Heart right ventricle (tissue), 16 donors: Measurements from ENCODE around the gene PIGN. TPM values are rescaled to one million over a fixed set of nuclear protein-coding genes. Genes with fewer than 3 reads are reported as not detected.

ENCODE experiments used
- ATAC-seq, 8 donors: fragments of 200-7000 bp; cut with Tn5 transposase; one replicate each; pipeline ENCODE4 v1.9.1; 2020; ENCODE audit warnings: mild to moderate bottlenecking in 8 of 8, moderate library complexity in 8 of 8, moderate number of reproducible peaks in 1 of 8
- DNase-seq, 2 donors: peaks; one replicate each; pipeline ENCODE4 v3.0.0-alpha.2; 2020
- H3K27ac ChIP-seq, 10 donors: fragments of 200-600 bp; sonication (generic) in 2 of 10; one replicate each; pipeline versions ENCODE4 v1.5.0 to v1.8.0; 2020 to 2022; ENCODE audit warnings: mild to moderate bottlenecking in 3 of 10
- H3K27me3 ChIP-seq, 7 donors: fragments of 200-600 bp; one replicate each; pipeline ENCODE4 v1.8.0; 2021 to 2022; ENCODE audit warnings: mild to moderate bottlenecking in 2 of 7
- H3K36me3 ChIP-seq, 9 donors: fragments of 200-600 bp; sonication (generic) in 1 of 9; one replicate each; pipeline versions ENCODE4 v1.5.0 to v1.8.0; 2020 to 2022; ENCODE audit warnings: mild to moderate bottlenecking in 2 of 9
- H3K4me1 ChIP-seq, 9 donors: fragments of 200-600 bp; sonication (generic) in 1 of 9; one replicate each; pipeline versions ENCODE4 v1.5.0 to v1.8.0; 2020 to 2022; ENCODE audit warnings: mild to moderate bottlenecking in 4 of 9
- H3K4me3 ChIP-seq, 10 donors: fragments of 200-600 bp; sonication (generic) in 2 of 10; one replicate each; pipeline versions ENCODE4 v1.5.0 to v1.8.0; 2020 to 2022; ENCODE audit warnings: mild to moderate bottlenecking in 7 of 10, moderate library complexity in 2 of 10
- H3K9me3 ChIP-seq, 11 donors: fragments of 200-600 bp in 10 of 11; sonication (generic) in 2 of 11; one replicate each; pipeline versions ENCODE4 v1.5.0 to v1.8.0; 2013 to 2022; ENCODE audit warnings: mild to moderate bottlenecking in 2 of 11, control low read depth in 1 of 11, moderate library complexity in 1 of 11
- CTCF ChIP-seq, 9 donors: fragments of 200-600 bp; sonication (generic) in 2 of 9; IDR thresholded peaks; one replicate each; pipeline versions ENCODE4 v1.5.0 to v1.8.0; 2021 to 2022; ENCODE audit warnings: antibody characterized with exemption in 9 of 9, mild to moderate bottlenecking in 5 of 9, moderate library complexity in 1 of 9
- WGBS, 2 donors: extraction: QIAGEN DNeasy Blood & Tissue Kit; methylation state at CpG; one replicate each; pipeline ENCODE4 v1.1.7; 2013; ENCODE audit warnings: inconsistent platforms in 1 of 2; 5-methylcytosine and 5-hydroxymethylcytosine counted together
- intact Hi-C, 10 donors: fragments of 100-400 bp; cut with DNase I; formaldehyde crosslinking; loops; one replicate each; pipeline versions ENCODE4 v1.11.1 to v1.14.2; 2022
- polyA plus RNA-seq, 2 donors: library from polyadenylated mRNA; stranded (reverse); fragments of 200-250 nt; gene quantifications; one replicate each; pipeline ENCODE4 v1.2.3, GENCODE V29; 2013
- total RNA-seq, 10 donors: library from RNA; stranded (reverse); fragmentation: NEBNext Ultra II Directional in 3 of 10; extraction: Animal tissue kit (Norgen Biotek cat#: 25700) in 3 of 10; gene quantifications; one replicate each; pipeline versions ENCODE4 v1.2.1 to v1.2.4, GENCODE V29; 2021 to 2023
- donor health status: Arrhythmogenic right ventricular cardiomyopathy.
- donor health status: ischemic (EF 13 %, LVEDD 7.1; RV severe dilation, severe dysfunction).
- donor health status: healthy with polysubstance abuse.
- donor health status: DM: no; HTN: yes; CAD: no.
- donor health status: DM: no; HTN: no; CAD: no.
- donor health status: ischemic (EF 25% LVEDD 6.9; RV normal size, moderate dysfunction).
- donor health status: ischemic (EF 25% LVEDD 5.7; RV mildly dilated, moderate dysfunction).
- donor health status: healthy.
- donor health status: DM: yes; HTN: yes; CAD: no.
- donor health status: Ischemic cardiomyopathy.
- donor health status: ischemic (EF 35%, LVEDD 5.7; RV mildly dilated, moderate dysfunction).
- donor health status: nonischemic (EF 11% LVEDD 7.7; RV severe dilation, severe dysfunction).
- donor health status: DM: yes; HTN: yes; CAD: no.
- donor health status: PGD.
- donor health status: ischemic (EF 29% LVEDD 5.4; RV normal size, mild dysfunction).
- donor health status: nonischemic (EF 23%, LVEDD 6.1; RV moderate dilation, normal function).

Gene PIGN
- total and polyA plus RNA-seq, 12 donors = 4.4 to 31.6 (median 19.7) TPM

- peak in 1 of 2 donors; percentile 25 for DNase-seq
- no peaks in the 10 kb centered on the region for H3K9me3 ChIP-seq
- peaks cover 0 to 5% (median 0%) of the 10 kb centered on the region in 9 donors for H3K36me3 ChIP-seq
- no peak overlapping the region for H3K27ac ChIP-seq
- intact Hi-C loops = loop anchor here in 6 of 10 donors (1.0 to 10.0 kb wide), 9 partner anchors 64 to 801 kb away; no protein-coding TSS in a partner anchor
- H3K4me1 ChIP-seq = peaks cover 0 to 32% (median 17%) of the 10 kb centered on the region in 9 donors
- peak; percentile 87 to 98 (median 93) for TF ChIP-seq CTCF (IDR thresholded peaks at IDR 0.05)
- H3K4me3 ChIP-seq = no peak overlapping the region
- no peaks in the 10 kb centered on the region for H3K27me3 ChIP-seq
- WGBS, 2 donors = 7 to 10% methylated on average over 2 of the region's 2 CpGs
- ATAC-seq = no peak
Measured at GRCh38 chr18:62183578-62184195, 3.2 kb downstream of the PIGN start.

- Histone ChIP-seq H3K27ac (no peak overlapping the region), H3K9me3 (no peaks in the 10 kb centered on the region), H3K36me3 (peaks cover 0 to 5% (median 0%) of the 10 kb centered on the region in 9 donors), H3K27me3 (no peaks in the 10 kb centered on the region), H3K4me1 (peaks cover 0 to 23% (median 10%) of the 10 kb centered on the region in 9 donors), H3K4me3 (no peak overlapping the region)
- intact Hi-C loops = loop anchor here in 6 of 10 donors (2.0 to 10.0 kb wide), 7 partner anchors 65 to 803 kb away; no protein-coding TSS in a partner anchor
- ATAC-seq = no peak
- no peak for DNase-seq
- no peak for TF ChIP-seq CTCF (IDR thresholded peaks at IDR 0.05)
- WGBS, 2 donors = 85 to 91% methylated on average over 3 of the region's 3 CpGs
Measured at GRCh38 chr18:62182220-62182619, 4.6 kb downstream of the PIGN start.

GRCh38 chr18:62179213-62179612, 7.6 kb downstream of the PIGN start:
- WGBS, 2 donors = 95 to 99% methylated on average over 4 of the region's 4 CpGs

GRCh38 chr18:62177271-62177670, 9.6 kb downstream of the PIGN start:
- Histone ChIP-seq H3K36me3 (peaks cover 0 to 5% (median 0%) of the 10 kb centered on the region in 9 donors), H3K4me1 (peaks cover 0 to 4% (median 0%) of the 10 kb centered on the region in 9 donors), H3K27ac (no peak overlapping the region), H3K27me3 (no peaks in the 10 kb centered on the region), H3K9me3 (no peaks in the 10 kb centered on the region), H3K4me3 (no peak overlapping the region)
- ATAC-seq = no peak
- DNase-seq = no peak
- intact Hi-C loops = no loop called here
- TF ChIP-seq CTCF (IDR thresholded peaks at IDR 0.05) = no peak
- 70 to 76% methylated on average over 3 of the region's 3 CpGs for WGBS, 2 donors

More at GRCh38 chr18:62179213-62179612, 7.6 kb downstream of the PIGN start:
- Histone ChIP-seq H3K4me3 (no peak overlapping the region), H3K27ac (no peak overlapping the region), H3K9me3 (no peaks in the 10 kb centered on the region), H3K27me3 (no peaks in the 10 kb centered on the region), H3K4me1 (peaks cover 0 to 4% (median 0%) of the 10 kb centered on the region in 9 donors), H3K36me3 (peaks cover 0 to 5% (median 0%) of the 10 kb centered on the region in 9 donors)
- no peak for ATAC-seq
- TF ChIP-seq CTCF (IDR thresholded peaks at IDR 0.05) = no peak
- intact Hi-C loops = no loop called here
- no peak for DNase-seq
